Liver (tissue), 3 donors: ENCODE results near the gene EFNB3.

Experiments
- CTCF ChIP-seq: fragments of 150-350 bp; IDR thresholded peaks from 2 replicates; pipeline ENCODE4 v1.5.1; 2017; ENCODE audit warnings: improper control_type of control experiment, low read depth, low read length; ENCODE audit not compliant: missing input control
- HNF4G ChIP-seq: IDR thresholded peaks from 2 replicates; pipeline ENCODE4 v1.6.1; 2016; ENCODE audit warnings: antibody characterized with exemption
- MAX ChIP-seq: IDR thresholded peaks from 2 replicates; pipeline ENCODE4 v1.6.1; 2016; ENCODE audit warnings: antibody characterized with exemption
- RAD21 ChIP-seq, 2 donors: IDR thresholded peaks; 2 replicates each; pipeline ENCODE4 v1.6.1; 2016; ENCODE audit warnings: antibody characterized with exemption in 2 of 2, mild to moderate bottlenecking in 2 of 2
- REST ChIP-seq: IDR thresholded peaks from 2 replicates; pipeline ENCODE4 v1.6.1; 2016; ENCODE audit warnings: antibody characterized with exemption, mild to moderate bottlenecking
- SP1 ChIP-seq: IDR thresholded peaks from 2 replicates; pipeline ENCODE4 v1.6.1; 2018; ENCODE audit warnings: antibody characterized with exemption, mild to moderate bottlenecking
- donor health status: healthy.
- donor health status: healthy.

- TF ChIP-seq HNF4G (no peak), RAD21 (IDR thresholded peaks at IDR 0.05) (no peak), CTCF (no peak), MAX (no peak), SP1 (no peak), REST (no peak)
Measured at GRCh38 chr17:7756968-7757367, 52.0 kb downstream of the EFNB3 start.
